22Rv1 (cell line): ENCODE measurements around the gene TM9SF4.
"Not testable (repeated sequence)": the region's sequence is repeated elsewhere in the genome, so short reads cannot be mapped to it uniquely, and the experiment has no call there.

Experiments
- H3K27ac ChIP-seq: fragments of 450-650 bp; 2 replicates; pipeline ENCODE4 v1.5.1; 2017
- ZFX ChIP-seq: fragments of 450-650 bp; IDR thresholded peaks from 2 replicates; pipeline ENCODE4 v1.6.1; 2017; ENCODE audit warnings: antibody characterized with exemption, borderline replicate concordance
- TF ChIP-seq, protein P1 (sequence below): fragments of 450-650 bp; IDR thresholded peaks from 2 replicates; pipeline ENCODE4 v1.5.1; 2017; ENCODE audit warnings: mild to moderate bottlenecking

Gene TM9SF4

DNA sequence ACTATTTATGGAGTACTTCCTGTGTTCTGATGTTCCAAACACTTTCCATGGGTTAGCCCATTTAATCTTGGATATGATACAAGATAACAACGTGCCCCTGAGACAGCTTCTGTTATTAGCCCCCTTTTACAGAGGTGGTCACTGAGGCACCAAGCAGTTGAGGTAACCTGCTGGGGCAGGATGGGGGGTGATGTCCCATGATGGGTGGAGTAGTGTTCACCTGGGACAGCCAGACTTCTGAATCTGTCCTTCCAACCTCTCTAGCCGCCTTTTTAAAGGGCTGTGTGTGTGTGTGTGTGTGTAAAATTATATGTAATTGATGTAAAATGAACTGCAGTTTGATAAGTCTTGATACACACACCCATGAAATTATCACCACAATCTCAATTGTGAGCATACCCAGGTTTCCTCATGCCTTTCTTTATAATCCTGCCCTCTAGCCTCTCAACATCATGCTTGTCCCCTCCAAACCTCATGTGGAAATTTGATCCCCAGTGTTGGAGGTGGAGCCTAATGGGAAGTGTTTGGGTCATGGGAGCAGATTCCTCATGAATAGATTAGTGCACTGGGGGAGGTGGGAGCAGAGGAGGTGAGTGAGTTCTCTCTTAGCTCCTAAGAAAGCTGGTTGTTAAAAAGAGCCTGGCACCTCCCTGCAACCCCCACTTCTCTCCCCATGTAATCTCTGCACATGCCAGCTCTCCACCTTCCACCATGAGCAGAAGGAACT, 58.8 kb downstream of the TM9SF4 start:
- TF ChIP-seq ZFX: no peak
- TF ChIP-seq, protein P1, sequence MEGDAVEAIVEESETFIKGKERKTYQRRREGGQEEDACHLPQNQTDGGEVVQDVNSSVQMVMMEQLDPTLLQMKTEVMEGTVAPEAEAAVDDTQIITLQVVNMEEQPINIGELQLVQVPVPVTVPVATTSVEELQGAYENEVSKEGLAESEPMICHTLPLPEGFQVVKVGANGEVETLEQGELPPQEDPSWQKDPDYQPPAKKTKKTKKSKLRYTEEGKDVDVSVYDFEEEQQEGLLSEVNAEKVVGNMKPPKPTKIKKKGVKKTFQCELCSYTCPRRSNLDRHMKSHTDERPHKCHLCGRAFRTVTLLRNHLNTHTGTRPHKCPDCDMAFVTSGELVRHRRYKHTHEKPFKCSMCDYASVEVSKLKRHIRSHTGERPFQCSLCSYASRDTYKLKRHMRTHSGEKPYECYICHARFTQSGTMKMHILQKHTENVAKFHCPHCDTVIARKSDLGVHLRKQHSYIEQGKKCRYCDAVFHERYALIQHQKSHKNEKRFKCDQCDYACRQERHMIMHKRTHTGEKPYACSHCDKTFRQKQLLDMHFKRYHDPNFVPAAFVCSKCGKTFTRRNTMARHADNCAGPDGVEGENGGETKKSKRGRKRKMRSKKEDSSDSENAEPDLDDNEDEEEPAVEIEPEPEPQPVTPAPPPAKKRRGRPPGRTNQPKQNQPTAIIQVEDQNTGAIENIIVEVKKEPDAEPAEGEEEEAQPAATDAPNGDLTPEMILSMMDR: no peak
- no peak overlapping the region for H3K27ac ChIP-seq

DNA sequence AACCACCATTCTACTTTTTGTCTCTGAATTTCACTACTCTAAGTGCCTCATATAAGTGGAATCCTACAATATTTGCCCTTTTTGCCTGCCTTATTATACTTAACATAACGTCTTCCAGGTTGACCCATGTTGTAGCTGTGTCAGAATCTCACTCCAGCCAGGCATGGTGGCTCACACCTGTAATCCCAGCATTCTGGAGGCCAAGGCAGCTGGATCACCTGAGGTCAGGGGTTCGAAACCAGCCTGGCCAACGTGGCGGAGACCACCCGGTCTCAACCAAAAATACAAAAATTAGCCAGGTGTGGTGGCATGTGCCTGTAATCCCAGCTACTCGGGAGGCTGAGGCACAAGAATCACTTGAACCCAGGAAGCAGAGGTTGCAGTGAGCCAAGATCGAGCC, 68.2 kb downstream of the TM9SF4 start:
- not testable (repeated sequence) for H3K27ac ChIP-seq

DNA sequence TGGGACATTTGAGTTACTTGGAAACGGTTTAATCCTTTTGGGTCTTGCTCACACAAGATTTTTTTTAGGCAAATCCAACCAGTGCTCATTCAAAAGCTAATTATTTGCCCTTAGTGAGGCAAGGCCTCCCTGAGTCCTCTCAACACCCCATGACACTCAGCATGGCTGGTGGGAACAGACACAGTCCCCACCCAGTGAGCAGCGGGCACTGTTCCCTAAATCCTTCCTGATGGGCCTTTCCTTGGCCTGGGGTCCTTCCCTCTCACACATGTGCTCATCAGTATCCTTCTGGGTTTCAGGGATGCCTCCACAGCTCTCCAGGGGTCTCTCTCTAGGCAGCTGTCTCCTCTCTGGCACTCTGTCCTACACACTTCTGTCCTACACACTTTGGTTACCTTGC, 70.0 kb downstream of the TM9SF4 start:
- no peak overlapping the region for H3K27ac ChIP-seq
- no peak for TF ChIP-seq ZFX
- TF ChIP-seq, protein P1: no peak

DNA sequence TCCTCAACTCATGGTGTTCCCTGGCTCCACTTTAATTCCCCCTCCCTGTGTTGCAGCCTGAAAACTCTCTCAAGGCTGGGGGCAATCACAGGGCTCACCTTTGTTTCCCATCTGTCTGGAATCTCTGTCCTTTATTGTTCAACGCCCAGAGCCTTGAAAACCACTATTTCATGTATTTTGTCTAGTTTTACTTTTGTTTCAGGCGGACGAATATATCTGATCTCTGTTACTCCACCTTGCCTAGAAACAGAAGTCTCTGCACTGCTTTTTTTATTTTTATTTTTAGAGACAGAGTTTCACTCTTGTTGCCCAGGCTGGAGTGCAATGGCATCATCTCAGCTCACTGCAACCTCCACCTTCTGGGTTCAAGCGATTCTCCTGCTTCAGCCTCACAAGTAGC, 70.4 kb downstream of the TM9SF4 start:
- TF ChIP-seq ZFX: no peak
- TF ChIP-seq, protein P1: no peak
- no peak overlapping the region for H3K27ac ChIP-seq

DNA sequence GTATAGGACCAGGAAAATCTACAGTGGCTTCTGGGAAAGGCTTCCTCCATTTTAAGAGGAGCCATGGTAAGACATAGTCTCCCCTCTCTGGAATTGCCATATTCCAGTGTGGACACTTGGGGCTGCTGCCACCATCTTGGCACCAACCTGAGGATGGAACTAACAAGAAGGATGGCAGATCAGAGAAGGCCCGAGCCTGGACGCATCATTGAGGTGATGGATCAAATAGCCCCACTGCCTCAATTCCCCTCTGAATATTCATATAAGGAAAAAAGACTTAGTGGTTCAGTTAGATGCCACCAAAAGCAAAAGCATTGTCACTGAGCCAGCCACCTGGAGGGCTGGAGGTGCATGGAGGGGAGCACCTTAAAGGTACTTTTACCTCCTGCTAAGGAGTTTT, 72.1 kb downstream of the TM9SF4 start:
- no peak for TF ChIP-seq ZFX
- TF ChIP-seq, protein P1: no peak
- H3K27ac ChIP-seq: no peak overlapping the region

DNA sequence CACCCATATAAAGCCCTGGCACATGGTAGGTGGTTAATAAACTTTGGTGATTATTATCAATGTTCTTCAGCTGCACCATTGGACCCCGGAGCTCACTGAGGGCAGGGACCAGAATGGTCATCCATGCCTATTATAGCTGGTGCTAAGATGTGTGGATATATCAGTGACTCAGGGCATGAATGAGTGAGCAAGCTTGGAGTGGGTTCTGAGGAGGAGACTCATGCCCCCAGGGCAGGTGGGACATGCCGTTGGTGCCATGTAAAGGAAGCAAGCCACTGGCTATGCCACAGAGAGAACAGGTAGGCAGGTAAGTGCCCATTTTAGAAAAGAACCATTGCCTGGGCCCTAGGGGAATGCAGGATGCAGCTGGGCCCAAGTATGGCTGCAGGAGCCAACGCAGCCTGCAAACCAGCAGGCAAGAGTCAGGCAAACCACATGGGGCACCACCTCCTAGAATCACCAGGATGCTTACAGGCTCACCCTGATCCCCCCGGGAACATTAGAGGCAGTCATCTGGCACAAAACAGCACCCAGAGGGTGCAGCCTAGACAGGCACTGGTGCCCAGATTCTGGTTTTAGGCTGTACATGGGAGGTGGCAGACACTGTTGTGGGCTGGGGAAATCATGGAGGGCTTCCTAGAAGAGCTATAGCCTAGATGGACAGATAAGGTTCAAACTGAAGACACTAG, 74.6 kb downstream of the TM9SF4 start:
- TF ChIP-seq, protein P1: no peak
- no peak for TF ChIP-seq ZFX
- no peak overlapping the region for H3K27ac ChIP-seq

DNA sequence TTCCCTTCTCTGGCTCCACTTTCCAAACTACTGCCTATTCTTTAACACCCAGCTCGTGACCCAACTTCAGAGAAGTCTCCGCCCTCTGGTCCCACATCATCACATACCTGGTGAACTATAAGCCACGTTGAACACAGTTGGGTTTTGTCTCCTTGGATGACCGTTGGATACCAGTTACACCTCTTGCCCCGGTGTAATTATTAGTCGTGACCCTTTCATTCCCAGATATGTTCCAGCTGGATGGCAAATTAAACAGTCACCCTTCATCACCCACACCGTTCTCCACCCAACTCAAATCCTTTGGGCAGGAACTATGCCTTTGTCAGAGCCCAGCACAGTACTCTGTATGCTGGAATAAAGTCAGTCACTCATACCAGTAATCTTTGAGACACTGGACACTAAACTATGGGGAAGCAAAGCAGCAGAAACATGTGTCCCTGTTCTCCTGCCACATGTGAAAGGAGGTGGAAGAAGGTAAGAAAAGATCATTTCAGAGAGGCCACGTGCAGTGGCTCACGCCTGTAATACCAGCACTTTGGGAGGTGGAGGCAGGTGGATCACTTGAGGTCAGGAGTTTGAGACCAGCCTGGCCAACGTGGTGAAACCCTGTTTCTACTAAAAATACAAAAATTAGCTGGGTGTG, 75.6 kb downstream of the TM9SF4 start:
- TF ChIP-seq, protein P1: no peak
- TF ChIP-seq ZFX: no peak
- no peak overlapping the region for H3K27ac ChIP-seq
